GM18858 (cell line): ENCODE measurements around the gene PPM1H.
"Not testable (repeated sequence)": the region's sequence is repeated elsewhere in the genome, so short reads cannot be mapped to it uniquely, and the experiment has no call there.

Experiments used
- ATAC-seq: cut with Tn5 transposase; IDR thresholded peaks from one replicate; pipeline ENCODE4 v1.9.1; 2021; ENCODE audit not compliant: unreplicated experiment

The PPM1H gene

DNA sequence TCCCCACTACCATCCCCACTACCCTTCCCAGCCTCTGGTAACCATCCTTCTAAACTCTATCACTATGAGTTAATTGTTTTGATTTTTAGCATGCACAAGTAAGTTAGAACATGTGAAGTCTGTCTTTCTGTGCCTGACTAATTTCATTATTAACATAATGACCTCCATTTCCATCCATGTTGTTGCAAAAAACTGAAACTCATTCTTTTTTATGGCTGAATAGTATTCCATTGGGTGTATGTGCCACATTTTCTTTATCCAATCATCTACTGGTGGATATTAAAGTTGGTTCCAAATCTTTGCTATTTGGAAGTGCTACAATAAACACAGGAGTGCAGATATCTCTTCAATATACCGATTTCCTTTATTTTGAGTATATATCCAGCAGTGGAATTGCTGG lies 13.2 kb upstream of the PPM1H start:
- ATAC-seq, result no peak

DNA sequence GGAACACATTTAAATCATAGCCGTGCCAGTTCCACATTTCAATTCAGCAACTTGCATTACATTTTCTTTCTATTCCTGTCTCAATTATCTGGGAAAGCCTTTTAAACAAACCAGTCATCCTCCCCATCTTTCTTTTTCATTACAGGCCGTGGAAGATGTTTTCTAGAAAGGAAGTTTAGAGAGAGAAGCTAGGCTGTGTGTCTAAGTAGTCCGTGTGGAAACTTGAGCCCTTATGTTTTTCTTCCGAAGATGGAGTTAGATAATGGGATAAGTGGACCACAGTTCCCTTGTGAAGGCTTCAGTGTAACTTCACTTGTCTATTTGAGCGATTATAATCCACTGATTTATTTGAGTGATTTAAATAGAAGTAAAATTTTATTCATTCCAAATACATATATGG lies 12.4 kb upstream of the PPM1H start:
- ATAC-seq, result no peak

DNA sequence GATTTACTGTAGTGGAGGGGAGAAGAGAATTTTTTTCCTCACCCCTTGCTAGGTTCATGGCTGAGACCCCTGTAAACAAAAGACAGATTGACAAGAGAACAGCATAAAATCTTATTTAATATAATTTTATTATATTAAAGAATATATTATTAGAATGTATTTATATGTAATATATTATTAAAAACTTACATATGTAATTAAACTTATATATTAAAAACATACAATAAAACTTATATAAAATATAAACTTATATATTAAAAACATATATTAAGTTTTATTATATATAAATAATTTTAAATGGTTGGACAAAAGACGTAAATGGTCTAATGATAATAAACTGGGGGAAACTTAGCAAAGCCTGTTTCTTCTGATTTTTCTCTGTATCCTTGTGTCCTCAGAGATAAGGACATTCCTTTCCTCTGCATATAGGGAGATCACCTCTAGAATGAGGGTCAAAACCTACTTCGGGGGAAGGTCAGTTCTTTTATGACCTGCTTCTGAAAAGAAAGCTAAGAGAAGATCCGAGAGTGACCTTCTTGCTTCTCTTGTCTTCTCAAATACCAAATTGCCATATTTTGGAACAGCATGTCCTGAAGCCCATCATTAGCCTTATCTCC lies 8.9 kb upstream of the PPM1H start:
- ATAC-seq, result no peak

GRCh38 chr12:62942316-62942715 lies 7.4 kb upstream of the PPM1H start:
- not testable (repeated sequence) for ATAC-seq

DNA sequence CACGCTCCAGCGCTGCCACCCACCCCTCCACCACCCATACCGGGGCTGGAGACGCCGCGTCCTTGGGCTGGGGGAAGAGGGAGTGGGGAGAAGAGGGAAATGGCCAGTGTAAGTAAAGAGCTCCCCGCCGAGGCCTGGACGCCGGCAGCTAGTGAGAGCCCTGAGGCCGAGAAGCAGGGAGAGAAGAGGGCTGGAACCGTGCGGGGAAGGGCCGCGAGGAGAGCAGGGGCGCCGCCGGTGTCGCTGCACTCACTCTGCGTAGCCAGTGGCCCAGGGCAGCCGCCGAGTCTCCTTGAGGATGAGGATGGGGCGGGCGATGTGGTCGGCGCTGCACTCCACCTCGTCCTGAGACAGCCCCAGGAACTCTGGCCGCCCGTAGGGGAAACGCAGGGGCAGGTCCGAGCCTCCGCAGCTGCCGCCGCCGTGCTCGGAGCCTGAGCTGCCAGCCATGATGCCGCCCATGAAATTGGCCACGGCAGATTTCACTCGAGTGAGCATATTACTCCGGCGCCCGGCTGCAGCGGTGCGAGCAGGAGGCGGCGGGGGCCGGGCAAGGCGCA lies 631 bp downstream of the PPM1H start:
- ATAC-seq, result peak; percentile 36

- no peak for ATAC-seq
Measured at GRCh38 chr12:62933602-62934238, 1.2 kb downstream of the PPM1H start.

DNA sequence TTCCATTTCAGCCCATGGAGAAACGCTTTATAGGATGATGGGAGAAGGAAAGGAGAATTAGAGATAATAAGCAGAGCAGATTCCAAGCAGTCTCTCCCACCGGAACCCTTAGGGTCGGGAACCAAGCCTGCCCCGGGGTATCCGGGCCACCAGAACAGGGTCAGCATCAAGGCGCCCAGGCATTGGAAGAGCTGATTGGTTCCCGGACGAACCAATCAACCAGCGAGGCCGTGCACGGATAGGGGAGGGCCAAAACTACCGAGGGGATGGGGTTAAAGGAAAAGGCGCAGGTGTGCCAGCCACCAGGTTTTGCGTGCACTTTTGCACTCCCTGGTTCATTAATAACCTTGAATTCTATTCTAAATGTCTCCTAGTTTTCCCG lies 1.7 kb downstream of the PPM1H start:
- ATAC-seq, result no peak

DNA sequence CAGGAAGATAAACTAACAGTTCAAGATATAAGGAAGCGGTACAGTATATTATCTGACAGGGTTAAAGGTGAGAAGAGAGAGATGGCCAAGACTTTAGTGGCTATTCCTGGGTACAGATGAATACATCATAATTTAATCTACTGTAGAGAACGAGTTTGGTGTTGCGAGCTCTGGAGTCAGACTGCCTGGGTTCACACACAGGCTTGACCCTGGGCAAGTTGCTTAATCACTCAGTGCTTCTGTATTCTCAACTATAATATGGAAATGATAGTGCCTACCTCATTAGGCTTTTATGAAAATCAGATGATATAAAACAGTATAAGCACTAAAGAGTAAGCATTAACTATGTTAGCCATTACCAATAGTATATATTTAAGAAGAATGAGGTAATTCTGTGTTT lies 3.5 kb downstream of the PPM1H start:
- ATAC-seq, result no peak

DNA sequence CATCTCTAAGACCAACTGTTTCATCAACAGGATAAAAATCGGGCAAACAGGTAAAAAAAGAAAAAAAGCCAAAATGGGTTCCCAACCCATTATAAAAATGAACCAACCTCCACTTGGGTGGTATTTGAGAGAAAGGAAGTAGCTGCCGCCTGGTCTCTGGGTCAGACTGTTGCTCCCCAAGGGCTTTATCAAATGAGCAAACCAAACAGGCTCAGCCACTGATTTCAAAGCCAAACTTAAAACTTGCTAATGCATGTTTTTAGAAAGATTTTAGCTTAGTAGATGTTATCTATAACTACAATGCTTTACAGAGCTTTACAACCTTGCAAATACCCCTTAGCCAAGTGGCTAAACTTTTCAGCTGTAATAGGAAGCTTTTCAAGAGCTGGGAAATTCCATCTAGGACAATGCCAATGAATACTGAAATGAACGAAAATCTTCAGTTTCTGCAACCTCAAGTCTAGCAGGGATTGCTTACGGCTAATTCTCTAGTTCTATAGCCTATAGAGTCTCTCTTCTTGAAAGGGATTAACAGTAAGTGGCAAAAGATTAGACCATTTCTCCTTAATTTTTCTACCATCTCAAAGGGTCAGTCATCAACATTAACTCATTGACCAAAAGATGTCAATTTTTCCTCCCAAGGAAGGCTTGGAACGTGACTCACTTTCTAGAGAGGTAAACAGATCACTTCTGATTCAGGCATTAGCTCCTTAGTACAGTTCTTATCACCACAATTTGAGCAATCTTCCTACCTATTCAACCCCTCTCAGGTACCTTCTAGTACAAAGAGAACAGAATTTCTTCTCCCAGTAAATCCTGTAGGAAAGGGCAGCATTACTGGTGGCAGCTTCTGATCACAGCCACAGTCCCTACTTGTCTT lies 4.2 kb downstream of the PPM1H start:
- no peak for ATAC-seq

DNA sequence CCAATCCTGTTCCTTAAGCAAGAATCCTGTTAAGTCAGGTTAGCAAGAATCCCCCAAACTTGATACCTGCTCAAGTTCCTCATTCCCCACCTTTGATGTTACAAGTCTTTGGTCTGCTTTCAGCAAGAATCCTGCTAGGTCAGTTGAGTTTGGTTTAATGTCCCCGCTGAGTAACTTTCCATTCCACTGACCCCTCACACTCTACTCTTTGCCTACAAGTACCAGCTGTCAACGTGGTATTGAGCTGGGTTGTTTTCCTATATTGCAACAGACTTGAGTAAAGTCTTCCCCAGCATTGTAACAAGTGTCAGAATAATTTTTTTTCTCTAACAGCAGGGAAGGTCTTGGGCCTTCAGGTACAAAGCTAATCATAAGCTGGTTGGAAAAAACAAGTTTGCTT lies 6.3 kb downstream of the PPM1H start:
- no peak for ATAC-seq

DNA sequence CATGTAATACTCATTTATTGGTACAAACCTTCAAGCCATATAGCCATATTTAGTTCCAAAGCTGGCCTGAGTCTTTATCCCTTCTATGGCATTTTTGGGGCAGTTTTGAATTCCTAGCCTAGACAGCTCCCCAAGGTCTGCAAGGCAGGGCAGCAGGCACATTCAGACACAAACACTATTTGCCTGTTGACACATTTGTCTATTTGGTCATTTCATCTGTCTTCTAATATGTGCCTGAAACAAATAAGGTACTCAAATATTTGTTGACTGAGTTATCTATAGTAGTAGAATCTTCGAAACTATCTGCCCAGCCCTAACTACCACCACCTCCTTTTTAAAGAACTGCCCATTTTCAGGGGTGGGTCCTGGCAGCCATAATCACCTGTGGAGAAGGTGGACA lies 9.3 kb downstream of the PPM1H start:
- no peak for ATAC-seq

GRCh38 chr12:62924084-62924483 lies 10.9 kb downstream of the PPM1H start:
- ATAC-seq, result no peak

- ATAC-seq, result no peak
Measured at GRCh38 chr12:62922539-62922938, 12.4 kb downstream of the PPM1H start.

- ATAC-seq, result no peak
Measured at GRCh38 chr12:62919838-62920237, 15.1 kb downstream of the PPM1H start.

GRCh38 chr12:62917926-62918325 lies 17.0 kb downstream of the PPM1H start:
- no peak for ATAC-seq

DNA sequence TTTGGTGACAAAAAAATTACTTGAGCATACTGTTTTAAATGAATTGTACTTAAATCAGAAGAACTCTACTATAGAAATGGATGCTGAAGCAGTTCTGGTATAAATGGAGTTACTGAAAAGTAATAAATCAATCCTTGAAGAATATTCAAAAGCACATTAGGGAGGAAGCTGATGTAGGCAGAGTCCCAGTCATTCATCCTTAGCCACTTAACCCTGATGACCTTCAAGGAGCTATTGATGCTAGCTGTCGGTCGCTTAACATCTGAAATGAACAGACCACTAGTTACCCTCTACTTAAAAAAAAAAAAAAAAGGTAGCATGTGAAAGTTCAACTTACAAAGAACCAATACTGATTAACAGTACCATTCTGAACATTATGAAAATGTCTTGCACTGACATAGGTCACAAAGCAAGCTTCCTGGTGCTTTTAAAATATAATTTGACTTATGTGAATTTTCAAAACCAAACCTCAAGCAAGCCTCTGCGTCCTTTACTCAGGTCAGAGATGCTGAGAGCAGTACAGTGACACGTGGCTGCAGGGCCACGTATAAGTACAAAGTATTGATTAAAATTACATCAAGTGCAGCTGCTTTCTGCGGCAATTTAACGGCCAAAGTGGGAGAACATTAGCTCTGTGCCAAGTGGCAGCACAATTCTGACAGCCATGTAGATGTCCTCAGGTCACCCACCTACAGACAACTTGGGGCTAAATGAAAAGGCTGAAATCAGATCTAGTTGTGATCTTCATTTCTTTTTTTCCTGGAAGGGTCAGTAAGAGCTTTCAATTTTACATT lies 18.1 kb downstream of the PPM1H start:
- no peak for ATAC-seq

GRCh38 chr12:62915204-62915529 lies 19.8 kb downstream of the PPM1H start:
- no peak for ATAC-seq

DNA sequence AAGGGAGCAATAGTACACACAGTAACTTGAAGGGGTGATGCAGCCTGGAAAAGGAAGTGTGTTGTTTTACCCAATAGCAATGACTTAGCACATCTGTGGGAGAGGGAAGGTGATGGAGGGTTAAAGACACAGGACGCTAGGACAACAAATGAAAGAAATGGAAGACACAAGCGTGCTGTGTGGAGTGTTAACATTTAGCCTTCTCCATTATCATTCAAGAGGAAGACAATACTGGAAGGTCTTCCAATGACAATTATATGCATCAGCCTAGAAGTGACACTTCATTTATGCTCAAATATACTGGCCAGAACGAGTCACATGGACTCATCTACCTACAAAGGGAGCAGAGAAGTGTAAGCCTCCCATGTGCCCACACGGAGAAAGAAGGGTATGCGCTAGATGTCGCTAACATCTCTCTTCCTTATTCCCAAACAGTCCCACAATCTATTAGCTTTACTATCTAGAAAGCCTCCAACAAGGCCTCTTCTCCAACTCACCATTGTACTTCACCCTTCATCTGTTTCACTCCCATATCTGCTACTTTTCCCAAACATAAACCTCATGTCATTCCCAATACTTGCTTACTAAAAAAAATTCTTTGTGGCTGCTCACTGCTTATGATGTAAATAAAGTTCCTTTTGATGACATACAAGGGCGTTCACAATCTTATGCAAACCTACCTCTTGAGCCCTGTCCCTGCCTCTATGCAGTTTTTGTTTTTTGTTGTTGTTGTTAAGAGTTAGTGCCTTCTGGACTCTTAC lies 20.3 kb downstream of the PPM1H start:
- no peak for ATAC-seq

- ATAC-seq, result no peak
Measured at GRCh38 chr12:62913380-62913779, 21.6 kb downstream of the PPM1H start.

DNA sequence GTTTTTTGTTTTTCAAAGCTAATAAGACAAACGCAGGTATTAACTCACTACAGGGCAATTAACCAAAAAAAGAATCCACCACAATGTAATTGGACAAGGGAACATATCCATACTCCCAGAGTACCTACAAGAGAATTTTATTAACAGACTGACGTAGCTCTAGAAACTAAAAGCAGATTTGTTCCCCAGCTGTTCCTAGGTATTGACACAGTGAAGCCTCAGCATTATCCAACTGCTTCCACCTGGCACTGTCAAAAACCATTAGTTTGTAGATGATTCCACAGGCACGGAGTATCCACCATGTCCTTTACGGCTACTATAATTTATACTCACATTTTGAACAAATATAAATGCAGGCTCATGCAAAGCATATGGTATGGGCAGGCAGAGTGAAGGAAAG lies 22.3 kb downstream of the PPM1H start:
- no peak for ATAC-seq
